HepG2 (cell line): ENCODE results near the gene UGT1A4. TPM values are rescaled to one million over a fixed set of nuclear protein-coding genes. Genes with fewer than 3 reads are reported as not detected.

Source experiments
- ATAC-seq: fragments of 200-7000 bp; cut with Tn5 transposase; 3 replicates; pipeline ENCODE4 v1.9.1; 2020; ENCODE audit warnings: mild to moderate bottlenecking, moderate library complexity
- BruUV-seq: library from RNA; stranded (reverse); fragments of 400-500 nt; replicated peaks from 2 replicates; lab custom pipeline; 2021; lab: Mats Ljungman, UMichigan
- CTCF ChIA-PET: fragments of 300-600 bp; formaldehyde crosslinking; extraction: SDS; loops from one replicate; lab custom pipeline; 2021; ENCODE audit warnings: low total read pairs, inconsistent platforms, low intra/inter-chr PET ratio; lab: Yijun Ruan, JAX
- POLR2A ChIA-PET: fragments of 350-600 bp; sonication (Branson Sonifier 250); formaldehyde crosslinking; loops from one replicate; lab custom pipeline; 2020; ENCODE audit warnings: antibody characterized with exemption, inconsistent platforms; lab: Yijun Ruan, JAX
- DNase-seq: peaks from one replicate; pipeline ENCODE4 v3.0.0-alpha.2; 2015; ENCODE audit warnings: low spot score
- FAIRE-seq: peaks from 3 replicates; lab custom pipeline; 2011; peaks lifted over from hg19 to GRCh38; lab: Jason Lieb, UNC
- H2AFZ ChIP-seq: one replicate; pipeline ENCODE4 v1.6.1; 2011; ENCODE audit warnings: low read length, inconsistent platforms
- H3K27ac ChIP-seq: fragments of 300-600 bp; 3 replicates; pipeline ENCODE4 v1.8.0; 2011; ENCODE audit warnings: mixed run types, mild to moderate bottlenecking, mixed read lengths, low read length, inconsistent platforms; ENCODE audit not compliant: insufficient read depth; ENCODE audit errors: extremely low read length
- H3K27me3 ChIP-seq, 2 experiments: fragments of 200-600 bp in 1 of 2; 2 replicates in 1 of 2; 3 replicates in 1 of 2; pipeline versions ENCODE4 v1.6.0 to v1.8.0; 2011; ENCODE audit warnings: low read length in 2 of 2, mild to moderate bottlenecking in 2 of 2, moderate library complexity in 2 of 2, inconsistent platforms in 1 of 2; ENCODE audit not compliant: insufficient read depth in 2 of 2, control insufficient read depth in 1 of 2
- H3K36me3 ChIP-seq, 2 experiments: fragments of 200-600 bp in 1 of 2; replicated peaks in 1 of 2; 2 replicates in 1 of 2; 3 replicates in 1 of 2; pipeline versions ENCODE4 v1.5.1 to v1.8.0; 2011; ENCODE audit warnings: low read length in 2 of 2, inconsistent platforms in 1 of 2; ENCODE audit not compliant: insufficient read depth in 2 of 2, control insufficient read depth in 1 of 2
- H3K4me1 ChIP-seq: 2 replicates; pipeline ENCODE4 v1.5.1; 2012; ENCODE audit warnings: low read length, inconsistent platforms; ENCODE audit not compliant: insufficient read depth
- H3K4me2 ChIP-seq: 2 replicates; pipeline ENCODE4 v1.6.0; 2011; ENCODE audit warnings: low read depth, low read length, inconsistent platforms
- H3K4me3 ChIP-seq, 3 experiments: fragments of 200-600 bp in 1 of 3; sonication (generic), shearing (Covaris generic) in 1 of 3; replicated peaks in 1 of 3; 2 replicates each; pipeline ENCODE4 v1.5.1; 2011 to 2016; ENCODE audit warnings: low read length in 3 of 3, inconsistent platforms in 2 of 3, low read depth in 2 of 3, mild to moderate bottlenecking in 2 of 3, control low read depth in 1 of 3, mixed read lengths in 1 of 3; ENCODE audit not compliant: insufficient read depth in 1 of 3
- H3K79me2 ChIP-seq: one replicate; pipeline ENCODE4 v1.6.1; 2011; ENCODE audit warnings: low read length, inconsistent platforms; ENCODE audit not compliant: insufficient read depth
- H3K9ac ChIP-seq: 2 replicates; pipeline ENCODE4 v1.6.0; 2011; ENCODE audit warnings: mild to moderate bottlenecking, low read depth, low read length, inconsistent platforms; ENCODE audit not compliant: insufficient read depth
- H3K9me3 ChIP-seq: 2 replicates; pipeline ENCODE4 v1.5.1; 2012; ENCODE audit warnings: mild to moderate bottlenecking, low read length
- H4K20me1 ChIP-seq: 2 replicates; pipeline ENCODE4 v1.6.0; 2011; ENCODE audit warnings: inconsistent platforms, mild to moderate bottlenecking, low read length, moderate library complexity; ENCODE audit not compliant: insufficient read depth
- CBX5 ChIP-seq: sonication (generic); formaldehyde crosslinking; IDR thresholded peaks from 2 replicates; pipeline ENCODE4 v1.4.0; 2020; ENCODE audit warnings: missing genetic modification reagents, borderline replicate concordance
- EED ChIP-seq: sonication (generic); formaldehyde crosslinking; IDR thresholded peaks from 2 replicates; pipeline ENCODE4 v1.5.0; 2020; ENCODE audit warnings: mild to moderate bottlenecking, missing genetic modification reagents
- RAD21 ChIP-seq: fragments of 450-650 bp; formaldehyde crosslinking; IDR thresholded peaks from 2 replicates; pipeline ENCODE4 v1.5.0; 2020; ENCODE audit warnings: mild to moderate bottlenecking
- SMC3 ChIP-seq: IDR thresholded peaks from 2 replicates; pipeline ENCODE4 v1.6.1; 2011; ENCODE audit warnings: low read length, improper control_type of control experiment
- STAG1 ChIP-seq: sonication (generic); formaldehyde crosslinking; IDR thresholded peaks from 2 replicates; pipeline ENCODE4 v1.4.0; 2020; ENCODE audit warnings: missing genetic modification reagents
- ZNF225 ChIP-seq: sonication (generic); formaldehyde crosslinking; IDR thresholded peaks from 2 replicates; pipeline ENCODE4 v1.4.0; 2020; ENCODE audit warnings: mild to moderate bottlenecking, missing genetic modification reagents
- ZNF652 ChIP-seq: IDR thresholded peaks from 2 replicates; pipeline ENCODE4 v1.6.1; 2016; ENCODE audit warnings: low read depth, borderline replicate concordance
- WGBS: methylation state at CpG from one replicate; pipeline ENCODE4 v1.1.6; 2017; ENCODE audit warnings: low lambda C conversion rate; 5-methylcytosine and 5-hydroxymethylcytosine counted together
- in situ Hi-C: cut with HindIII; loops from 2 replicates; pipeline ENCODE4 v1.10.0; 2017; ENCODE audit warnings: low pct_unique_long_range_greater_than_20kb; ENCODE audit not compliant: extremely low pct_ligation_motif_present
- intact Hi-C: fragments of 100-400 bp; cut with micrococcal nuclease; formaldehyde crosslinking; loops from one replicate; pipeline ENCODE4 v1.10.0; 2022; ENCODE audit not compliant: unreplicated experiment
- polyA plus RNA-seq, 8 experiments: library from polyadenylated mRNA; depleted of rRNA in 3 of 8; stranded (reverse) in 7 of 8; unstranded in 1 of 8; fragments of >200 nt; fragmentation: Illumina TruSeq in 4 of 8; extraction: Trizol in 4 of 8; gene quantifications; 2 replicates each; pipeline versions ENCODE4 v1.2.1 to v1.2.3, GENCODE V29; 2011 to 2016; ENCODE audit warnings: low read depth in 4 of 8, missing spikeins in 1 of 8, mixed read lengths in 1 of 8; ENCODE audit not compliant: insufficient read depth in 1 of 8
- total RNA-seq, 5 experiments: library from RNA; depleted of rRNA; stranded (reverse); fragments of >200 nt; fragmentation: Illumina TruSeq; extraction: Trizol; gene quantifications; 2 replicates each; pipeline ENCODE4 v1.2.3, GENCODE V29; 2016; ENCODE audit warnings: low read depth in 1 of 5
- TF ChIP-seq, protein P1 (sequence below): sonication (generic); formaldehyde crosslinking; IDR thresholded peaks from 2 replicates; pipeline ENCODE4 v1.8.0; 2022; ENCODE audit warnings: mild to moderate bottlenecking, missing genetic modification reagents, moderate library complexity
- TF ChIP-seq, protein P2 (sequence below): sonication (generic); formaldehyde crosslinking; IDR thresholded peaks from 2 replicates; pipeline ENCODE4 v1.5.0; 2020; ENCODE audit warnings: mild to moderate bottlenecking, missing genetic modification reagents, moderate library complexity
- TF ChIP-seq, protein P3 (sequence below): fragments of 450-650 bp; IDR thresholded peaks from 2 replicates; pipeline ENCODE4 v1.6.1; 2016

The UGT1A4 gene
- total and polyA plus RNA-seq, 2 of the 13 experiments (the other 11 are each of a cell fraction or from before 2014, with no cell fraction given), result not detected

DNA sequence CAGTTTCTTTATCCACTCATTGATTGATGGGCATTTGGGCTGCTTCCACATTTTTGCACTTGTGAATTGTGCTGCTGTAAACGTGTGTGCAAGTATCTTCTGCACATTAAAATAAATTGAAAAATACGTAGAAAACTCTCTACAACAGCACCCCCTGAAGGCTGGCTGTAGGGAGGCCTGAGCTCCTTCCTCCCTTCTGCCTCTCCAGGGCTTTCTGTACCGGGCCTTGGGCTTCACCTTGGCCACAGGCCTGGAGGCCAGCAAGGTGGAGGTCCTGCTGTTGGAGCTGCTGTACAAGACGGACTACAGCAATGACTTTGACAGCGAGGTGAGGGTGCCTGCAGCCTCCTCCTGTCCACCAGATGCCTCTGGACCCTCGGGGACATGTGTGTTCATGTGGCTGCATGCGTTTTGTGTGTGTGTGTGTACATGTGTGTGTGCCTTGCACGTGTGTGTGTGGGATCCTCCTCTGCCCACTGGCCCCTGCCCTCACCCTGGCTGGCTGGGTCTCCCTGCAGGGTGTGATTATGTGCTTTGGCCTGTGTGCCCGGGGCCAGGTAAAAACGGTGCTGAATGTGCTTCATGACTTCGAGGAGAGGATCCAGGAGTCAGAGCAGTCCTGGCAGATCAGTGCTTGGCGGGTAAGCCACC lies 88.8 kb downstream of the UGT1A4 start:
- Histone ChIP-seq H3K4me2 (no peak overlapping the region), H2AFZ (no peak overlapping the region), H3K4me3 (no peak overlapping the region), H3K79me2 (no peaks in the 10 kb centered on the region), H3K9me3 (no peaks in the 10 kb centered on the region), H3K36me3 (no peaks in the 10 kb centered on the region), H3K9ac (no peak overlapping the region), H3K27me3 (peaks cover 0 to 50% of the 10 kb centered on the region in 2 experiments; a peak in 3 of 5 replicates), H3K4me1 (no peaks in the 10 kb centered on the region), H4K20me1 (no peaks in the 10 kb centered on the region), H3K27ac (no peak overlapping the region)
- ChIA-PET CTCF (no interaction called here), POLR2A (no interaction called here)
- in situ Hi-C loops (no loop called here), intact Hi-C loops (no loop called here)
- no TSS peak for BruUV-seq
- TF ChIP-seq, protein P1, sequence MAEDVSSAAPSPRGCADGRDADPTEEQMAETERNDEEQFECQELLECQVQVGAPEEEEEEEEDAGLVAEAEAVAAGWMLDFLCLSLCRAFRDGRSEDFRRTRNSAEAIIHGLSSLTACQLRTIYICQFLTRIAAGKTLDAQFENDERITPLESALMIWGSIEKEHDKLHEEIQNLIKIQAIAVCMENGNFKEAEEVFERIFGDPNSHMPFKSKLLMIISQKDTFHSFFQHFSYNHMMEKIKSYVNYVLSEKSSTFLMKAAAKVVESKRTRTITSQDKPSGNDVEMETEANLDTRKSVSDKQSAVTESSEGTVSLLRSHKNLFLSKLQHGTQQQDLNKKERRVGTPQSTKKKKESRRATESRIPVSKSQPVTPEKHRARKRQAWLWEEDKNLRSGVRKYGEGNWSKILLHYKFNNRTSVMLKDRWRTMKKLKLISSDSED (CRISPR knock-in tag), result no peak
- TF ChIP-seq RAD21 (CRISPR knock-in tag) (0 out of 2 replicates have a peak, but pooled peaks have one; percentile 10), EED (CRISPR knock-in tag) (peak; percentile 31; the same call in 1 of the 2 replicates), SMC3 (peak; percentile 38; the same call in 1 of the 2 replicates), ZNF225 (CRISPR knock-in tag) (no peak), ZNF652 (CRISPR knock-in tag) (no peak), CBX5 (CRISPR knock-in tag) (0 out of 2 replicates have a peak, but pooled peaks have one; percentile 21), STAG1 (CRISPR knock-in tag) (peak; percentile 52)
- TF ChIP-seq, protein P2, sequence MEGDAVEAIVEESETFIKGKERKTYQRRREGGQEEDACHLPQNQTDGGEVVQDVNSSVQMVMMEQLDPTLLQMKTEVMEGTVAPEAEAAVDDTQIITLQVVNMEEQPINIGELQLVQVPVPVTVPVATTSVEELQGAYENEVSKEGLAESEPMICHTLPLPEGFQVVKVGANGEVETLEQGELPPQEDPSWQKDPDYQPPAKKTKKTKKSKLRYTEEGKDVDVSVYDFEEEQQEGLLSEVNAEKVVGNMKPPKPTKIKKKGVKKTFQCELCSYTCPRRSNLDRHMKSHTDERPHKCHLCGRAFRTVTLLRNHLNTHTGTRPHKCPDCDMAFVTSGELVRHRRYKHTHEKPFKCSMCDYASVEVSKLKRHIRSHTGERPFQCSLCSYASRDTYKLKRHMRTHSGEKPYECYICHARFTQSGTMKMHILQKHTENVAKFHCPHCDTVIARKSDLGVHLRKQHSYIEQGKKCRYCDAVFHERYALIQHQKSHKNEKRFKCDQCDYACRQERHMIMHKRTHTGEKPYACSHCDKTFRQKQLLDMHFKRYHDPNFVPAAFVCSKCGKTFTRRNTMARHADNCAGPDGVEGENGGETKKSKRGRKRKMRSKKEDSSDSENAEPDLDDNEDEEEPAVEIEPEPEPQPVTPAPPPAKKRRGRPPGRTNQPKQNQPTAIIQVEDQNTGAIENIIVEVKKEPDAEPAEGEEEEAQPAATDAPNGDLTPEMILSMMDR (CRISPR knock-in tag), result peak; percentile 48
- TF ChIP-seq, protein P3, sequence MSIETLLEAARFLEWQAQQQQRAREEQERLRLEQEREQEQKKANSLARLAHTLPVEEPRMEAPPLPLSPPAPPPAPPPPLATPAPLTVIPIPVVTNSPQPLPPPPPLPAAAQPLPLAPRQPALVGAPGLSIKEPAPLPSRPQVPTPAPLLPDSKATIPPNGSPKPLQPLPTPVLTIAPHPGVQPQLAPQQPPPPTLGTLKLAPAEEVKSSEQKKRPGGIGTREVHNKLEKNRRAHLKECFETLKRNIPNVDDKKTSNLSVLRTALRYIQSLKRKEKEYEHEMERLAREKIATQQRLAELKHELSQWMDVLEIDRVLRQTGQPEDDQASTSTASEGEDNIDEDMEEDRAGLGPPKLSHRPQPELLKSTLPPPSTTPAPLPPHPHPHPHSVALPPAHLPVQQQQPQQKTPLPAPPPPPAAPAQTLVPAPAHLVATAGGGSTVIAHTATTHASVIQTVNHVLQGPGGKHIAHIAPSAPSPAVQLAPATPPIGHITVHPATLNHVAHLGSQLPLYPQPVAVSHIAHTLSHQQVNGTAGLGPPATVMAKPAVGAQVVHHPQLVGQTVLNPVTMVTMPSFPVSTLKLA, result peak; percentile 82
- peak; percentile 21 for DNase-seq
- peak; percentile 76 for ATAC-seq
- WGBS, result 33% methylated on average over 7 of the region's 12 CpGs
- no peak for FAIRE-seq
